ENCODE data around the gene OXTR.
"Not testable (repeated sequence)": the region's sequence is repeated elsewhere in the genome, so short reads cannot be mapped to it uniquely, and the experiment has no call there.

Gene OXTR

GRCh38 chr3:8741581-8742261, 27.7 kb downstream of the OXTR start:
- DNase-seq (ENCODE audit: low read depth in 2 of 2), result peak; percentile 53 to 68

- DNase-seq (ENCODE audit: low read depth in 2 of 2), result no peak
These were observed 29.5 kb downstream of the OXTR start for GRCh38 chr3:8739757-8740504.

GRCh38 chr3:8738639-8739038, 30.8 kb downstream of the OXTR start:
- no peak for DNase-seq (ENCODE audit: low read depth in 2 of 2)

GRCh38 chr3:8737823-8738222, 31.6 kb downstream of the OXTR start:
- no peak for DNase-seq (ENCODE audit: low read depth in 2 of 2)

GRCh38 chr3:8737301-8737700, 32.1 kb downstream of the OXTR start:
- no peak for DNase-seq (ENCODE audit: low read depth in 2 of 2)

GRCh38 chr3:8736436-8736835, 33.0 kb downstream of the OXTR start:
- DNase-seq (ENCODE audit: low read depth in 2 of 2), result no peak

GRCh38 chr3:8734908-8735307, 34.5 kb downstream of the OXTR start:
- DNase-seq (ENCODE audit: low read depth in 2 of 2), result no peak

- no peak for DNase-seq (ENCODE audit: low read depth in 2 of 2)
These were observed 35.1 kb downstream of the OXTR start for GRCh38 chr3:8734137-8734878.

- DNase-seq (ENCODE audit: low read depth in 2 of 2), result no peak
These were observed 35.9 kb downstream of the OXTR start, which contains the start of gene CAV3 for GRCh38 chr3:8733332-8734094. CAV3 (plus strand) TSS chr3:8733802; CDS start chr3:8733877, 75 bp downstream.

GRCh38 chr3:8732413-8732812, 37.0 kb downstream of the OXTR start:
- DNase-seq (ENCODE audit: low read depth in 2 of 2), result no peak

GRCh38 chr3:8730656-8731055, 38.8 kb downstream of the OXTR start:
- DNase-seq (ENCODE audit: low read depth in 2 of 2), result no peak

- no peak for DNase-seq (ENCODE audit: low read depth in 2 of 2)
These were observed 39.9 kb downstream of the OXTR start for GRCh38 chr3:8729479-8729878.

GRCh38 chr3:8727605-8728512, 41.6 kb downstream of the OXTR start:
- DNase-seq (ENCODE audit: low read depth in 2 of 2), result no peak

- DNase-seq (ENCODE audit: low read depth in 2 of 2), result no peak
These were observed 45.2 kb downstream of the OXTR start for GRCh38 chr3:8724108-8724752.

GRCh38 chr3:8723612-8724011, 45.8 kb downstream of the OXTR start:
- DNase-seq (ENCODE audit: low read depth in 2 of 2), result no peak

- DNase-seq (ENCODE audit: low read depth in 2 of 2), result no peak
These were observed 46.6 kb downstream of the OXTR start for GRCh38 chr3:8722808-8723207.

GRCh38 chr3:8715757-8716156, 53.7 kb downstream of the OXTR start:
- not testable (repeated sequence) for DNase-seq (ENCODE audit: low read depth in 2 of 2)

GRCh38 chr3:8713901-8714759, 55.3 kb downstream of the OXTR start:
- DNase-seq (ENCODE audit: low read depth in 2 of 2), result no peak

GRCh38 chr3:8712908-8713255, 56.5 kb downstream of the OXTR start:
- no peak for DNase-seq (ENCODE audit: low read depth in 2 of 2)
